Activated naive CD8-positive, alpha-beta T cell treated with anti-CD3 and anti-CD28 coated beads, Interleukin-2, amount 50 U/mL, for 16 hours (primary cell): ENCODE results near the gene MCTP2.

Experiments used
- DNase-seq: peaks from one replicate; pipeline ENCODE4 v3.0.0-alpha.2; 2020; ENCODE audit warnings: low read depth, low spot score

The MCTP2 gene

DNA sequence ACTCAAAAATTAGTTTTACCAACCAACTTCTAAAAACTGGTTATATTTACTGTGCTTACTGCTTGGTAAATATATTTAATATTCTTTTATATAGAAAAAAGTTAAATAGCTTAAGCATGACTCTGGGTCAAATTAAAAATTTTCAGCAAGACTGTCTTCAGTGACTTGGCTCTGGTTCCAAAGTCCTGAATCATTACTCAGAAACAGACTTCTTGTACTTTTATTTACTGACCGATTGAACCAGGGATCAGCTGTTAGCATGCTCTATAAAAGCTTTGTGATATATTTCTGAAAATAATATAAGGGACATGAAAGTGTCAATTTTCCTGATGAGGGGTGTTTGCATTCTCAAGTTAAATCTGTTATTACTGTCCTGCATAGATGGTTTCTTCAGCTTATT is 164.3 kb downstream of the MCTP2 start:
- no peak for DNase-seq

DNA sequence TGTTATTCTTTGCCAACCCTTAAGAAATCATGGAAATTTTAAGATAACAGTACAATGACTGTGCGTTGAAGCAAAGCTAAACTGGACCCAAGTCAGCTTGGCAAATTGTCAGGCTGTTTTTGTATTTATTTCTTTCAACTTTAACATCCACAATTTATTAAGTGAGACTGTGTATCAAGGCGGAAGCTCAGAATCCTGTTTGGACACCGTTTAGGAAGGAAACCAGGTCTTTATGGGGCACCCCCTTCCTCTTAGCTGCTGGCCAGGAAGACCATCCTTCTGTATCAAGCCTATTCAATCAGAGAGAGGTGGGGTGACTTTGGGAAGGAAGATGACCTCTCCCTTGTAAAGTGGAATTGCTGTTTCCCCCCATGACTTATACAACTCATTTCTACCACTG is 166.0 kb downstream of the MCTP2 start:
- no peak for DNase-seq

DNA sequence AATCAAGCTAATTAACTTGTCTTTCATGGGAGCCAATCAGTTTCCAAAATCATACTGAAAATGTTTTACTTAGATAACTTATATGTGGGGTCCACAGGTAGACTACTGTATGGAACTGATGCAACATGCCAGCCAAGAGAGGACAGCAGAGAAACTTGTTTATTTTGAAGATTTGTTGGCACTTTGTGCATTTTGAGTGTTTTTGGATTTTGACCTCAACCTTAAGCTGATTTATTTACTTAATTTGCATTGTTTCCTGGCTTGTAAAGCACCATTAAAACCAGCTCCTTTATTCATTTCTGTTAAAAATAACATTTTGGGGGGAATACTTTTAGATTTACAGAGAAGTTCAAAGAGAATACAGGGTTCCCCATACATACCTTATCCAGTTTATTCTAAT is 166.6 kb downstream of the MCTP2 start:
- DNase-seq = no peak

DNA sequence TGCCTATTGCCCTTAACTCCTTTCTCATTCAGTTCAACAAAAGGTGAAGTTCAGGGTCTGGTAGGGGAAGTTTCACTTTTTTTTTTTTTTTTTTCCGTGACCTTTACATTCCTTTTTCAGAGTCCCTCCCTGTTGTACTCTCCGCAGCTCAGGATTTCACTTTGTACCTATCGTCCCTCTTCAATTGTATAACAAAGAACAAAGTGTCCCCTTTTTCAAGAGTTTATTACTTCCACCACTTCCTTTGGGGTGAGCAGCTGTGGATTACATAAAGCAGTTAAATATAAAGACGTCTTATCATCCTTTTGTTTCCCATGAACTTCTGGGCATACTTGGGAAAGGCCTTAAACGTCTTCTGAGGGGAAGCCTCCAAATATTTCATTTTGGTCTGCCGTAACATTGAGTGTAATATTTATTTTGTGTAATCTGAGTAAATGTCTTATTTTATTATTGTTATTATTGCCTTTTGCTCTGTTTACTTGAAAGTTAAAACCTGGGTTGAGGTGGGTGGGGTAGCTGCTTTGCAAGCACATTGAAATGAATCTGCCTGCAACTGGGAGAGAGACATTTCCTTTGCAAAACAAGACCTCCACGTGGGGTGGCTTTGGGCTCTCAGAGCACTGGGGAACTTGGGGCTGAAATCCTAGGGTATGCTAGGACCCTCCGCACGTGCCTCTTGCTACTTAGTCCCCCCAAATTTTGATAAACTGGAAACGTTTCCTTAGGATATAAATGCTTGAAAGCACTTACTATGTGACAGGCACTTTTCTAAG is 169.4 kb downstream of the MCTP2 start:
- DNase-seq = no peak

DNA sequence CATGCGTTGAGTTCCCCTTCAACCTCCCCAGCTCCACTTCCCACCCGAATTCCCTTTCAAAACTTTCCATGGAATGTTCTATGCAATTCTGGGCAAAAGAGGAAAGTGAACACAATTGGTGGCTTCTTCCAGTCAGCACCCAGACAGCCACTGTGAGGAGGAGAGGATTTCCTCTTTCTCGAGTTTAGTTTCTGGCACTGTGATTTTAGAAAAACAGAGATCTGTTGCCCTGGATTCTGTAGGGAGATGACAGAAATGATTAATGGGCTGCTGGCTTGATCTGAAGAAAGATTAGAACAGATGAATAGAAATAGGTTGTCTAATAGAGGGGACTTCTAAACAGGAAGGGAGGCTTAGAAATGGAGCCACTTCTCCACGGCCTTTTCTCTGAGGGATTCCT is 172.0 kb downstream of the MCTP2 start:
- DNase-seq = no peak

DNA sequence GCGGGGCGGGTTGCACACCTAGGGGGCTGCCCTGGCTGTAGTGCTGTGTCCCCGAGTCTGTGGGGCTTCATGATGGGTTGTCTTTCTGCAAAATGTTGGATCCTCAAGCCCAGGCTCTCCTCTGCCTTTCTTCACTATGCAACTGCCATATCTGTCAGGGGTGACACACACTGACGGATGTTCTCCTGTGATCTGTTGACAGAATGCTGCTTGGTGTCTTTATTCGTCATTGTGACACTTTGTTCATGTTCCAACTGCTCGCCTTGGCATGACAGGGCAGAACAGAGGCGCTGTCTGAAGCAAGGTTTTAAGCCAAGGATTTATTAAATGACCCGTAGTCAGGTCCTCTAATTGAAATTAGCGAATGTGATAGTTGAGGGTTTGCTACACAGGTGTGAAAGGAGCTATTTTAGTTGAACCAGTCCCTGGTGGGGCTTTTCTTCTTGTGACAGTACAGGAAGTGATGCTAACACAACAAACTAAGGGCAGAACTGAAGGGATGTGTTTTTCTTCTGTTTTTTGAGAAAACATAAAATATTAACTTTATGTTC is 173.4 kb downstream of the MCTP2 start:
- no peak for DNase-seq

DNA sequence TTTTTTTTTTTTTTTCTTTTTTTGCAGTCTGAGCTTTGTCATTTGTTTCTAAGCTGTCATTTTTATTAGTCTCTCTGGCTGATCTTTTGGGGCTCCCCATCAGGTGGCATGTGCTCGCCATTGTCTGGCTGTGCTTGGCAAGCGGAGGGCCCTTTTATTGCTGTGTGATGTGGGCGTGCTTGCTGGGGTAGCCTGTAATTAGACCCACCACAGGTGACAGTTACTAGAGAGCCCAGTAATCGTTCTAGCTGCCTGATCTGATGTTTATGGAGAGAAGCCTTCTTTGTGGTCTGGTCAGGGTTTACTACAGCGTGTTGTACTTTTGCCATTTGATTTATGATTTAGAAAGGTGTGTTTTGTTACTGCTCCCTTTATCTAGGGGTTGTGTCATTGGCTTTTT is 179.9 kb downstream of the MCTP2 start:
- no peak for DNase-seq

DNA sequence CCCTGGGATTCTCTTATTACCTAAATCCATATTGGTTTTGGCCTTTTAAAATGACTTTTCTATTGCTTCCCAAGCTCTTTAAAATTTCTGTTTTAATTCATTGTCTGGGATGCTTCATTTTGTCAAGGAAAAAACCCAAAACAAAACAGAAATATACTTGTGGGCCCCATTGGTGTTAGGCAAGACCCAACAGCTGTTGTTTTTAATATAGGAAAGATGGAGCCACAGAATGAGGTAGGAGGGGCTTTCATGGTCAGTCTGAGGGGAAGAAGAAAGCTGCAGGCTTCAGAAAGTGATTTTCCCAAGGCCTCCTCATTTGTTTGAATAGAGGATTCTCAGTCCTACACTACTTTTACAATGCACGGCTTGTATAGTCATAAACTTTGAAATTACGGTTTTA is 180.5 kb downstream of the MCTP2 start:
- no peak for DNase-seq

DNA sequence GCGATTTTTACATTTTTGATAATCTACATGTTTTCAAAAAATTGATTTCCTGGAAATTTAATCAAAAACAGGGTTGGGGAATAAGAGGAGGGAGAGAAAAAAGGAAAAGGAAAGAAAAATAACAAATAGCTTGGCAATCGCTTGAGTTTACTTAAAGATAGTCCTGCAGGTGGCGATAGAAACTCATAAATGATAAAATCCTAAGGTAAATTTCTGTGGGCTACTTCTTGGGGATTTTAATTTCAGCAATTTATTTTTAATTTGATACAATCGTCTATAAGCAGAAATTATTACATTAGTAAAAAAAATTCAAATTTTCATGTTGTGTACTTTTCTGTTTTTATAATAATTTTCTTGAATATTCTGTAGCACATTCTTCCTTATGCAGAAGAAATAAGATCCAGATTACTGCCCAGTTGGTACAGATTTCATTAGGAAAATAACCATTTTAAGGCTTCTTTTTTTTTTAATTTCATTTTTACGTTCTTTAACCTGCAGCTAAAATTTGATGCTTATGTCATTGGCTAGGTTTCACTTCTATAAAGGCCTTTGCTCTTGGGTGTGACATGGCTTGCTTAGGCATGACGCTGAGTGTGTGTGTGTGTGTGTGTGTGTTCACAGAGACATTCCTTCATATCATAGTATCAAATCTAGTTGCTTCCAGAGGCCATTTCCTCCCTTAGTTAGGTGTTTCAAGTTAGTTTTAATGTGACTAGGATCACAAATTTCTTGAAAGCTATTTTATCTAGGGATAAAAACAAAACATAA is 181.8 kb downstream of the MCTP2 start:
- DNase-seq = no peak

DNA sequence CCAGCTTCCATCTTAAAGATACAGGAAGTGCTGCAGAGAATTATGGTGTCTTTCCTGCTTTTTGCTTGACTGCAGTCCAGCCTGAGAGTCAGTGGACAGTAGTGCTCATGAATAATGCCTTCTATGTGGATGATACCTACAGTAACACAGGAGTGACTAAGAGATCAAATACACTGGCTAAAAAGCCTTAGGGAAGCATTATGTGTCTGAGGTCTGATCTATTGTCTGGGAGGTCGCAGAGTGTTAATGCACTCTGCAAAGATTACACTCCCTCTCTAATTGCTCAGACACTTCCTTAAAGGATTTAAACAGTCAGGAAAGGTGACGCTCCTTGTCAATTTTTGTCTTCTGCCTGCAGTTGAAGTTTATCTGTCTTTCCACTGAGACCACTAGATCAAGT is 183.6 kb downstream of the MCTP2 start:
- no peak for DNase-seq

DNA sequence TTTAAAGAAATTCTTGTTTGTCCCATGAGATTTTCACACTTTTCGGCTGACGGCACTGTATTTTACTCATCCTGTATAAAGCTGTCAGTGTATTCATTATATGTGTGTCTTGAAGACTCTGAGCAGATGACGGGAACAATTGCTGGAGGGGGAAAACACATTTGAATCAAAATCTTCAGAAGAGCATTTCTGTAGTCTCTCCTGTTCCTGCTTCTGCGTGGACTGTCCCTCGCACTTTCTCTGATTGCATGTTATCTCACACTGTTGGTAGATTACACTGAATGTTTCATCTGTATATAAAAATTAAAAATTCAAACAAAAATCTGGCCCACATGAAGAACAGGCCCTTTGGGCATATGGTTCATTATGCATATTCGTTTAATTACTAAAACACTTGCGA is 184.9 kb downstream of the MCTP2 start:
- DNase-seq = no peak

DNA sequence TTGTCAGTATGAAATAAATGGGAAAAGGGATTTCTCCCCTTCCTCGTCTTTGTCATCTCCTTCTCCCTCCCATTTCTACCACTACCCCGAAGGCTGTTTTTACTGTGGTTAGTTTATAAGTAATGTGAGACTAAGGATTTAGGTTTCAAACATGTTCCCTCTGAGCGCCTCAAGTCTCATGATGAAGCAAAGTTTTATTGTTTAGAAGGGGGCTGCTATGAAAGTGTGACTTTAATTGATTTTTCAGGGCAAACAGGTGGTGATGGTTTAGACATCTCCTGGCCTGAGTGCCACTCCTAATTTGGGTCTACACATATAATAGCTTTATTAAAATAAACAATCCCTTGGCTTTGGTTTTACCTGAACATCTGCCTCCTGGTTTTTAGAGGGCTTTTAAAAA is 185.5 kb downstream of the MCTP2 start:
- no peak for DNase-seq

DNA sequence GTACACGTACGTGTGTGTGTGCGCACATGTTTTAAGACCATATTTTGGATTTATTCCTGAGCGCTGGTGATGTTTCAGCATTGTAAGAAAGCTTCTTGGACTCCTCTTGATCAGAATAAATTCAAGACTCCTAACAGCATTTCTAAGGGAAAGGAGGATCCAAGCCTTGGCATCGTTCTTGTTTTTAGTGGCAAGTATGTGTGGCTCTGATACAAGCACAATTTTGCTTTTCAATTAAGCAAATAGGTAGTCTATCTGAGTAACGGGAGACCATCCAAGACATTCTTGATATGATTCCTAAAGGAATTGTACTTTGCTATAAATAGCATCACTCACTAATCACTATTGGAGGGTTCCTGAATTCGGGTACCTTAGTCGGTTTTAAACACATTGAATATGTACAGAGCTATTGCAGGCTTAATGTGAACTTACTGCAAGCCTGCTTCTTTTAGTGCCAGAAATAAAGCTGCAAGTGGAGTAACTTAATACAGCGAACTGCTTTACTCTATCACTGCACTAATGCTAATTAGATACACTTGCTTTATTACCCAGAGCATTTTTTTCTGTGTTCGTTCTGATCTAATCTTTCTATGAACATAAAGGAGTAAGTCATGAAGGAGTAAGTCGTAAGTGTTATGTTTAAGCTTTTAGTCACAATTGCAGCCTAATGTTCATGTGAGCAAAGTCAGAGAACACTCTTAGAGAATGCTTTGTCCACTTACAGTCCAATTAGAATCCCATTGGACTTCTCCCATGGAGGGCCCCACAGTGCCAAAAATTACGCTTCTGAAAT is 186.3 kb downstream of the MCTP2 start:
- DNase-seq = no peak

DNA sequence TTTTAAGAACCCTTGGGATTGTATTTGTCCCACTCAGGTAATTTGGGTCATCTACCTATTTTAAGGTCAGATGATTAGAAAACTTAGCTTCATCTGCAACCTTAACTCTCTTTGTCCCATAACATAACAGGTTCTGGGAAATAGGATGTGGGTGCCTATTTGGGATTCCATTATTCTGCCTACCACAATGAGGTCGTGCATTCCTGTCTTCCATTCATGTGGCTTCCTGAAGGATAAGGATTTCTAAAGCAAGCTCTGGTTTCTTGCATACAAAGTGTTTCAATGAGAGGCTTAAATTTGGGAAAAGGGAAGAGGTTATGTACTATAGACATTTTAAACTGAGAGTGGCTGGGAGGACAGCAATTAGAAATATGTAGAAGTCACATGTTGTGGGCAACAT is 190.3 kb downstream of the MCTP2 start:
- DNase-seq = no peak

DNA sequence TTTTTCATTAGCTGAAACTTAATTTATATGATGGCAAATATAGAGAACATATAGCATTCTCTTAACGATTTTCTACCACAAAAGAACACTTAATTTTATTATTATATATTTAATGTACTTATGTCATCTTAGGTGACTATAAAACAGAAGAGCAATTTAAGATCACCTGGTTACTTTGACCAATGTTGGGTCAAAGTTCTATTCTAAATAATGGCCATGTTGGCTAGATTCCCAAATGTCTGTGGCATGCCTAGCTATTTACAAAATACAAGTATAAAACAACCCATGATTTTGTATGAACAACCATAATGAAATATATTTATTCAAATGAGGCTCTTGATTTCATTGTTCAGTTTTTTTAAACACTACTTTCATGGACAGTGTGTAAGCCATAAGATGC is 200.9 kb downstream of the MCTP2 start:
- DNase-seq = no peak

DNA sequence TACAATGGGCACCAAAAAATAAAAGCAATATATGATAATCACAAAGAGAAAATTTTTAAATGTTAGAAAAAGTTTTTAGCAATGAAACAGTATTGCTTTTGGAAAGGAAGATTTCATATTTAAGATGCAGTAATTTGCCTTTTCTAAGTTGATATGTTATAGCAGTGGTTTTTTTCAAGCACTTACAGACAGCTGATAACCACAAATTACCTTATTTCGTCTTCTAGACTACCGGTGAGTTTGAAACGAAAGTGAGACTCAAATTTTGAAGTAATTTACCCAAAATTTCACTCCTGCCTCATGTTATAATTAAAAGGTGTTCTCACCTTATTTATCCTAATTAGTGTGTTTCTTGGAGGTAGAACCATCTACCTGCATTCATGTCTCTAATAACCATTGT is 207.8 kb downstream of the MCTP2 start:
- no peak for DNase-seq

DNA sequence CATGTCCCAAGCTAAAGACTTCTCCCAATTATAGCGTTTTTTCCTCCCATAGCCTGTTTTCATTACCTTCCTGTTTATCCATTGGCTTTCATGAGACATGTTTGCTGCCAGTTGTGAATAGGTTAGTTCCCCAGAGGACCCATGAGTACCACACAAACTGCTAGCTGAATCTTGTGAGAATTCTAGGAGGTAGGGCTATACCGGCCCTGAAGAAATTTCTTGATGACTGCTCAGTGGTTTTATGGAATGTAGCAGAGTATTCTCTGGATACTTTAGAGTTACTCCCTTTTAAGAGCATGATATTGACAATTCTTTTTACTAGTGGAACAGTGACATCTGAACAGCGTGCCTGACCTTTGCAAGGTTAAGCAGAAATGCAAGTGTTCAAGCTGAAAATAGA is 210.4 kb downstream of the MCTP2 start:
- no peak for DNase-seq

DNA sequence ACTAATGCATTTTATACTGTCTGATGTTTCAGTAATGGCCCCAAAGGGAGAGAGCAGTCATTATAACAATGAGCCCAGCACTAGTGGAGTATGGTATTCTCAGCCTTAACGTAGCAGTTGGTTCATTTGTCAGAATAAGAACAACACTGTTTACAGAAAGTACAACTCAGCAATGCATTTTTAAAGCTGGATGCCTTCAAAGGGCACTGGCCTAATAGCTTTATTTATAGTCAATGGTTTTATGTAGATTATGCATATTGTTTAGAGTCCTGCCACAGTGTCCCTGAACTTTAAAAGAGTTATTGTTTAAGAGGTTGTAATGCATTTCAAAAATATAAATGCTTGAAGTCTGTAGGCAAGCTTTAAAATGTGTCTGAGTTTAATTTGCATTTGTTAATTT is 211.1 kb downstream of the MCTP2 start:
- no peak for DNase-seq

DNA sequence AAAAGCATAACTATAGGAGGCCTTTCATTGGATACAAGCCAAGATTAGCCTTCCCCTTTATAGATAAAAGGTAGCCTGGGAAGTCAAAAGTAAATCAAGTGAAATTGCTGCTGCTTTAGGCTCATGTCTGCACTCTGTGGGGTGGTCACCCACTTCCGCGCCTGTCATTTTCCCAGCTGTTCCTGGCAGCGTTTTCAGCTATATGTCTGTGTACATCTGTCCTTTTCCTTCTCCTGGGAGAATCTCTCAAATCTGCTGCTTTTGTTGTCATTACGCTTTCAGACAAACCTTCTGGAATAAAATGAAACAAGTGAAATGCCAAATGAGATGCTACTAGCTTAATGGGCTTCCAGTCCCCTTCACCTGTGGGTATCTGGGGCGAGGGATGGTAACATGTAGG is 211.8 kb downstream of the MCTP2 start:
- DNase-seq = no peak

DNA sequence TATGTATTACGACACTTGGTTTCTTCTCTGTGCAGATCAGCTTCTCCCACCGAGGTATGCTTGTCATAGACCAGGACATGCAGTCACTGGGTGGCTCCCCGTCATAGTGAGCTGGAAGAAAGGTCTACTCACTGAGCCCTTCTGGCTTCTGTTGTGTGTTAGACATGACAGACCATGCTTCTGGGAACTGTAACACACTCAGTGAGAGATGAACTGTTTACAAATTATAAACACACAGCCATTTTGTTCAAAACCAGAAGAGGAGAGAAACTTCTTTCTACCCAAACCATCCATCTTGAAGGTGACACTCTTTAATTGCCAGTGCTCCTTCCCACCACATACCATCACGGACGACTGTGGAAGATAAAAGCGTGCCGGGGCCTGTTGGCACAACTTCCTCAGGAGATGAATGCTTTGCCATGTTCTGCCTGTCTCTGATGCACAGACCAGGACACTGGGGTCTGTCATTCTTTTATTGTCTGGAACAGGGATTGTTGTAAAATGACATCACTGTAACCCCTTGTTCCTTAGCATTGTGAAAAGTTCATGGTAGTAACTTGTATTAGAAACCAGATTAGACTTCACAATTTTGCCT is 214.3 kb downstream of the MCTP2 start:
- no peak for DNase-seq

DNA sequence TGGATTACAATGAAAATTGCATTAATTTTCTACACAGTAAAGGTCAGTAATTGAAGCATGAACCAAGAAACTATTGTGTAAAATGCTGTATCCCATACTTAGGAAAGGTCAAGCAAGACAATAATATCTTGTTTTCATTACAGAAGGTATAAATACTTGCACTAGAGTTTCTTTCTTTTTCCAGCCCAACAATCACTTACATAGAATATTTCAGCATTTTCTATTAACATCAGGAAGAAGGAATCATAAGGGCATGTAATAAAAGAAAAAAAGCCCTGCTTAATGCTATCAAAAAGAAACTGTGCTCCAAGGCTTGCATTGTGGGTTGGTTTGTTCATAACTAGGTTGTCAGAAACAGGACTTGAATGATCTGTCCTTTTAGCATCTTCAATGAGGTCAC is 215.1 kb downstream of the MCTP2 start:
- DNase-seq = no peak

DNA sequence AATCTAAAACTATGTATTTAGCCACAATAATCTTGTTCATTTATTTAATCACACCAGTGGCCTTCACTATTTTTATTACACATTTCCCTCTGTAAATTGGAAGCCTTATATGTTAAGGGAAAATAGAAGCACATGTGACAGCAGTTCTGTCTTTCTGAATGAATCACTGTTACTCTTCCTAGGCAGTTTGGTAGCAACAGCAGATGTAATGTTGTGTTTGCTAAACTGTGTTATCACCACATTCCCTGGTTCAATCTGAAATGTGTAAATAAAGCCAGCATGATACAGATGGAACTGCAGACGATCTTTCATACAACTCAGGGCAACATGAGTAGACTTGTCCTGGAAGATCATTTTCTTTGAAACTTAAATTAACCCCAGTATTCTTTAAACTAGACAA is 220.1 kb downstream of the MCTP2 start:
- no peak for DNase-seq
